ENCODE measurements around the gene PBLD.

- TF ChIP-seq EHF (CRISPR knock-in tag; IDR thresholded peaks at IDR 0.05) (no peak), RCOR1 (IDR thresholded peaks at IDR 0.05; ENCODE audit: low read depth, low read length) (no peak), NR3C1 (IDR thresholded peaks at IDR 0.05) (no peak), POLR2A (IDR thresholded peaks at IDR 0.05; ENCODE audit: low read length) (no peak), EP300 (IDR thresholded peaks at IDR 0.05) (no peak), RAD21 (conservative IDR thresholded peaks at IDR 0.05 in 1 of 2, IDR thresholded peaks at IDR 0.05 in 1 of 2) (no peak)
- TF ChIP-seq, protein P1, sequence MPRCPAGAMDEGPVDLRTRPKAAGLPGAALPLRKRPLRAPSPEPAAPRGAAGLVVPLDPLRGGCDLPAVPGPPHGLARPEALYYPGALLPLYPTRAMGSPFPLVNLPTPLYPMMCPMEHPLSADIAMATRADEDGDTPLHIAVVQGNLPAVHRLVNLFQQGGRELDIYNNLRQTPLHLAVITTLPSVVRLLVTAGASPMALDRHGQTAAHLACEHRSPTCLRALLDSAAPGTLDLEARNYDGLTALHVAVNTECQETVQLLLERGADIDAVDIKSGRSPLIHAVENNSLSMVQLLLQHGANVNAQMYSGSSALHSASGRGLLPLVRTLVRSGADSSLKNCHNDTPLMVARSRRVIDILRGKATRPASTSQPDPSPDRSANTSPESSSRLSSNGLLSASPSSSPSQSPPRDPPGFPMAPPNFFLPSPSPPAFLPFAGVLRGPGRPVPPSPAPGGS (IDR thresholded peaks at IDR 0.05), result no peak
- TF ChIP-seq, protein P2, sequence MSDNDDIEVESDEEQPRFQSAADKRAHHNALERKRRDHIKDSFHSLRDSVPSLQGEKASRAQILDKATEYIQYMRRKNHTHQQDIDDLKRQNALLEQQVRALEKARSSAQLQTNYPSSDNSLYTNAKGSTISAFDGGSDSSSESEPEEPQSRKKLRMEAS (IDR thresholded peaks at IDR 0.05), result no peak
- TF ChIP-seq, protein P3, sequence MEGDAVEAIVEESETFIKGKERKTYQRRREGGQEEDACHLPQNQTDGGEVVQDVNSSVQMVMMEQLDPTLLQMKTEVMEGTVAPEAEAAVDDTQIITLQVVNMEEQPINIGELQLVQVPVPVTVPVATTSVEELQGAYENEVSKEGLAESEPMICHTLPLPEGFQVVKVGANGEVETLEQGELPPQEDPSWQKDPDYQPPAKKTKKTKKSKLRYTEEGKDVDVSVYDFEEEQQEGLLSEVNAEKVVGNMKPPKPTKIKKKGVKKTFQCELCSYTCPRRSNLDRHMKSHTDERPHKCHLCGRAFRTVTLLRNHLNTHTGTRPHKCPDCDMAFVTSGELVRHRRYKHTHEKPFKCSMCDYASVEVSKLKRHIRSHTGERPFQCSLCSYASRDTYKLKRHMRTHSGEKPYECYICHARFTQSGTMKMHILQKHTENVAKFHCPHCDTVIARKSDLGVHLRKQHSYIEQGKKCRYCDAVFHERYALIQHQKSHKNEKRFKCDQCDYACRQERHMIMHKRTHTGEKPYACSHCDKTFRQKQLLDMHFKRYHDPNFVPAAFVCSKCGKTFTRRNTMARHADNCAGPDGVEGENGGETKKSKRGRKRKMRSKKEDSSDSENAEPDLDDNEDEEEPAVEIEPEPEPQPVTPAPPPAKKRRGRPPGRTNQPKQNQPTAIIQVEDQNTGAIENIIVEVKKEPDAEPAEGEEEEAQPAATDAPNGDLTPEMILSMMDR (IDR thresholded peaks at IDR 0.05), result no peak
- TF ChIP-seq, protein P4, sequence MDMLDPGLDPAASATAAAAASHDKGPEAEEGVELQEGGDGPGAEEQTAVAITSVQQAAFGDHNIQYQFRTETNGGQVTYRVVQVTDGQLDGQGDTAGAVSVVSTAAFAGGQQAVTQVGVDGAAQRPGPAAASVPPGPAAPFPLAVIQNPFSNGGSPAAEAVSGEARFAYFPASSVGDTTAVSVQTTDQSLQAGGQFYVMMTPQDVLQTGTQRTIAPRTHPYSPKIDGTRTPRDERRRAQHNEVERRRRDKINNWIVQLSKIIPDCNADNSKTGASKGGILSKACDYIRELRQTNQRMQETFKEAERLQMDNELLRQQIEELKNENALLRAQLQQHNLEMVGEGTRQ (IDR thresholded peaks at IDR 0.05), result no peak
These were observed 17.1 kb downstream of the PBLD start for GRCh38 chr10:68315582-68315981.

All from A549 (cell line).